Left kidney (tissue), 2 donors: ENCODE data around the gene HS1BP3. TPM values are rescaled to one million over a fixed set of nuclear protein-coding genes. Genes with fewer than 3 reads are reported as not detected.

Experiments
- DNase-seq: peaks from one replicate; pipeline ENCODE4 v3.0.0-alpha.2; 2013
- polyA plus RNA-seq: library from polyadenylated mRNA; unstranded; fragments of 120-200 nt; gene quantifications from one replicate; pipeline ENCODE4 v1.2.1, GENCODE V29; 2013; ENCODE audit not compliant: insufficient read length

HS1BP3 gene
- polyA plus RNA-seq, 1 donor: 14.6 TPM

- DNase-seq: no peak
Measured at GRCh38 chr2:20571644-20572215, 79.2 kb downstream of the HS1BP3 start.

DNA sequence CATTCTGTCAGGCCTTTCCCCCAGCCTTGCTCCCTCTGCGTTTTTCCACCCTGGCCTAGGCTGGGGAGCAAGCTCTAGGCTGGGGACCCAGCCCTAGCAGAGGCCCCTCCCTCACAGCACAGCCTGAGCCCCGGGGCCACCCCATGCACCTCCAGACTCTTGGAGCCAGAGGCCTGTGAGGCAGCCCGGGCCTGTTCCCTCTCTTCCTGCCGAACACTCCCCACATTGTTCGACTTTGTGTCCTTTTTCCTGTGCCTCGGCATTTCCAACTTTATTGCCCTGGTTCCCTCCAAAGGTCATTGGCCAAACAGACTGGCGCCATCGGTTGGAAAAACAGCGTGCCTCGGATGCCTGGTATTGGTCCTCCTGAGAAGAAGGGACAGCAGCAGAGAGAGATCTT, 79.7 kb downstream of the HS1BP3 start:
- no peak for DNase-seq

GRCh38 chr2:20570249-20570648, 80.6 kb downstream of the HS1BP3 start:
- DNase-seq: no peak

- DNase-seq: no peak
Measured at GRCh38 chr2:20569464-20570223, 81.3 kb downstream of the HS1BP3 start.

DNA sequence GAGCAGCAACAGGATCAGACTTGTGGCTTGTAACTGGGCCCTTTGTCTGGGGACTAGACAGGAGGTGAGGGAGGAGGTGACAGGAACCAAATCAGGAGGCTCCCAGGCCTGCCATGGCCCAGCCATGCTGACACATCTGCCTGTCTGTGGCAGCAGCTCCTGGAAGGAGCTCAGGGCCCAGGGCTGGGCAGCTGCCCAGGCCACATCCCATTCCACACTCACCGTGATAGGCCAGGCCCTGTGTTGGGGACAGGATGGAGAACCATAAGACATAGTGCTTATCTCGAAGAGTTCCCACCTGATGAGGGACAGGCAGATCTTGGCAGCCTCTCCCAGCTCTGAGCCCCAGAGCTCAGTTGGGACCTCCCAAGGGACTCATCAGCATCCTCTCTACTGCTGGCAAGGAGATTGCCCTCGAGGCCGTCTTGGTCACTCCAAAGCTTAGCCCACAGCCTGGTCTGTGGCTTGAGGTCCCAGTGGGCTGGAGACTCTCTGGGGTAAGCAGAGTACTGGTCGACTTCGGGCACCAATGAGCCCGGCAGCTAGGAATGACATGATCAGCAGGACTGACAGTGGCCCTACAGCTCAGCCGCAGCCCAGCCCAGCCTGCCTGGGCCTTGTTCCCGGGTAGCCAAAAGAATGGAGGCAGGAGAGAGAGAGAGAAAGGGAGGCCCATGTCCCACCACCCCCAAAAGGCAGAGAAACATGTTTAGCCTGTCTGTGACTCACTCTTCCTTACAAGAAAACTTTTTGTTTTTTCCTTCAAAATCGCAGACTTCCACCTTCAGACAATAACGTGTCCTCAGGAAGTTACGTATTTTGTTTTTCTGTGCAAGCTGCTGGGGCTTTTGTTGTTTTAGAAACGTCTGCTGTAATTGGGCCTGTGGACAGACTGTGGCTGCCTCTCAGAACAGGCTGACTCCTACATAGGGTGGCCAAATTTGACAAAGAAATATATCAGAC, 82.1 kb downstream of the HS1BP3 start:
- DNase-seq: no peak

GRCh38 chr2:20567926-20568179, 83.0 kb downstream of the HS1BP3 start:
- no peak for DNase-seq

Other genes with a start within 250 kb of the HS1BP3 start
- 64.2 TPM for gene RHOB, start 204.0 kb downstream of the HS1BP3 start, polyA plus RNA-seq
- gene GDF7, start 16.0 kb upstream of the HS1BP3 start, polyA plus RNA-seq: 2.6 TPM
- 36.8 TPM for gene LDAH, start 172.0 kb upstream of the HS1BP3 start, polyA plus RNA-seq